Mucosa of stomach (tissue), 1 donor: ENCODE measurements around the gene NPAS2.

Experiments
- H3K27me3 ChIP-seq: one replicate; pipeline ENCODE4 v1.7.0; 2013; ENCODE audit warnings: mild to moderate bottlenecking, low read length; ENCODE audit not compliant: control insufficient read depth, insufficient read depth
- H3K36me3 ChIP-seq: one replicate; pipeline ENCODE4 v1.7.0; 2013; ENCODE audit warnings: low read length; ENCODE audit not compliant: control insufficient read depth, insufficient read depth
- H3K4me1 ChIP-seq: one replicate; pipeline ENCODE4 v1.7.0; 2013; ENCODE audit warnings: mild to moderate bottlenecking, low read length; ENCODE audit not compliant: control insufficient read depth, insufficient read depth
- H3K4me3 ChIP-seq: one replicate; pipeline ENCODE4 v1.7.0; 2013; ENCODE audit warnings: low read length
- H3K9ac ChIP-seq: one replicate; pipeline ENCODE4 v1.7.0; 2013; ENCODE audit warnings: mild to moderate bottlenecking, low read length, moderate library complexity
- H3K9me3 ChIP-seq: one replicate; pipeline ENCODE4 v1.7.0; 2013; ENCODE audit warnings: mild to moderate bottlenecking, low read length, moderate library complexity; ENCODE audit not compliant: control insufficient read depth
- donor health status: Pancreatic carcinoma.

The NPAS2 gene, protein sequence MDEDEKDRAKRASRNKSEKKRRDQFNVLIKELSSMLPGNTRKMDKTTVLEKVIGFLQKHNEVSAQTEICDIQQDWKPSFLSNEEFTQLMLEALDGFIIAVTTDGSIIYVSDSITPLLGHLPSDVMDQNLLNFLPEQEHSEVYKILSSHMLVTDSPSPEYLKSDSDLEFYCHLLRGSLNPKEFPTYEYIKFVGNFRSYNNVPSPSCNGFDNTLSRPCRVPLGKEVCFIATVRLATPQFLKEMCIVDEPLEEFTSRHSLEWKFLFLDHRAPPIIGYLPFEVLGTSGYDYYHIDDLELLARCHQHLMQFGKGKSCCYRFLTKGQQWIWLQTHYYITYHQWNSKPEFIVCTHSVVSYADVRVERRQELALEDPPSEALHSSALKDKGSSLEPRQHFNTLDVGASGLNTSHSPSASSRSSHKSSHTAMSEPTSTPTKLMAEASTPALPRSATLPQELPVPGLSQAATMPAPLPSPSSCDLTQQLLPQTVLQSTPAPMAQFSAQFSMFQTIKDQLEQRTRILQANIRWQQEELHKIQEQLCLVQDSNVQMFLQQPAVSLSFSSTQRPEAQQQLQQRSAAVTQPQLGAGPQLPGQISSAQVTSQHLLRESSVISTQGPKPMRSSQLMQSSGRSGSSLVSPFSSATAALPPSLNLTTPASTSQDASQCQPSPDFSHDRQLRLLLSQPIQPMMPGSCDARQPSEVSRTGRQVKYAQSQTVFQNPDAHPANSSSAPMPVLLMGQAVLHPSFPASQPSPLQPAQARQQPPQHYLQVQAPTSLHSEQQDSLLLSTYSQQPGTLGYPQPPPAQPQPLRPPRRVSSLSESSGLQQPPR

DNA sequence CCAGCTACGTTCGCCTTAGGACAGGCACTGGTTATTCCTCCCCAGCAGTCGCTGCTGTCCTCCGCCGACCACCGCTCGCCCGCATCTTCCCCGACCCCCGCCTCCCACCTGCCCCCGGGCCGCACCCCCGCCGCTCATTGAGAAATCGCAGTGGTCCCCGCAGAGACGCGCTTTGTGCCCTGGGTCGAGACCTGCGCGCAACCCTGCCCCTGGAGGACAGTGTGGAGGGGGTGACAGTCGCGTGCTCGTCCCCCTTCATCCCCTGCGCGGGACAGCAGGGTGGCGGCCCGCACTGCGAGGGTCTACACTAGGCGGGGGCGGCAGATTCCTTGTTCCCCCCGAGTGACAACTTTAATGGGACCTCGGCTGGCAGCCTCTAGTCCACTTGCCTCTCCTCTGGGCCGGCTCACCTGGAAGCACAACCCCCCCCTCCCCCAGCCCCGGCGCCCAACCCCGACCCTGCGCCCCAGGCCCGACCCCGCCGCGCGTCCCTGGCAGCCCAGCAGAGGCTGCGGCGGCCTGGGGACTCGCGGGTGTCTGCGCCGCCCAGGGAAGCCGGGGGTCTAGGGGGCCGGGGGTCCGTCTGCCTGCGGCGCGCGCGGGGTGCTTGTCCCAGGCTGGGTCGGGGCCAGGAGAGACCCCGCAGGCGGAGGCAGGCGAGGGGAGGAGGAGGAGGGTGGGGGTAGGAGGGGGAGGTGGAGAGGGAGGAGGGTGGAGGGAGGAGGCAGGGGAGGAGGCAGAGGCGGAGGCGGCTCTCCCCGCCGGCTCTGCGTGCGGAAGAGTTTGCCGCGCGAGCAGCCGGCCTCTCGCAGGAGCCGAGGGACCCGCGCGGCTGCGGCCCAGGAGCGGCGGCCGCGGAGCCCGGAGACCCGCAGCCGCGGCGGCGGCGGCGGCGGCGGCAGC, at the start of gene NPAS2:
TSS of gene NPAS2 (plus strand) at position 770 of the 903 bp plus-strand sequence. CDS start 84,616 bp downstream, outside the sequence.
- Histone ChIP-seq H3K27me3 (no peaks in the 10 kb centered on the region), H3K36me3 (no peaks in the 10 kb centered on the region), H3K4me1 (peaks cover 46% of the 10 kb centered on the region), H3K4me3 (peak within 1 kb of the TSS; percentile 53), H3K9ac (peak within 1 kb of the TSS; percentile 81), H3K9me3 (no peaks in the 10 kb centered on the region)

DNA sequence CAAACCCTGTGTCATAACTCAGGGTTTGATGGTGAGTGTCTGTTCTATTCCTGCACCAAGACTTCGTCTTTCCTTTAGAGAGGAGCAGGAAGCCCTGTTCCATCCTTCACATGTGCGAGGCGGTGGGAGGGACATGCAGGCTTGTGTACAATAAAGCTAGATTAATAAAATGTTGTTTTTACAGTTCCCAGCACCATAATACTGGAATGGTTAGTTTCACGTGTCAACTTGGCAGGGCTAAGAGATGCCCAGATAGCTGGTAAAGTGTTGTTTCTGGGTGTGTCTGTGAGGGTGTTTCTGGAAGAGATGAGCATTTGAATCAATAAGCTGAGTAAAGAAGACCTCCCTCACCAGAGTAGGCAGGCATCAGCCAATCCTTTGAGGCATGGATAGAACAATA, 48.8 kb upstream of the NPAS2 start:
- Histone ChIP-seq H3K4me3 (no peak overlapping the region), H3K9ac (no peak overlapping the region), H3K4me1 (no peaks in the 10 kb centered on the region), H3K9me3 (no peaks in the 10 kb centered on the region), H3K27me3 (no peaks in the 10 kb centered on the region), H3K36me3 (no peaks in the 10 kb centered on the region)

DNA sequence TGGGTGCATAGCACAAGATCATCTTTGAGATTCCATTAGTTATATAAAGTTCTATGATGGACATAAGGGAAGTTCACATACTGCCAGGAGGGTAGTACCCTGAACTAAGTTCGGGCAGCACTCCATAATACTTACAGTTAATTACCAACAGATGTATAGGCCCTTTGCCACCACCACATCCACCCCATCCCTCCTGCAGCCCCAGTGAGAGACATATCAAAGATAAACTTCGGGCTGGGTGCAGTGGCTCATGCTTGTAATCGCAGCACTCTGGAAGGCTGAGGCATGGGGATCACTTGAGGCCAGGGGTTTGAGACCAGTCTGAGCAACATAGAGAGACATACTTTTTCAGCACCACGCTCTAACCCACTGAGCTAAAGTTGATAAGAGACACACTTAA, 46.4 kb upstream of the NPAS2 start:
- no peak overlapping the region for H3K9ac ChIP-seq
- no peaks in the 10 kb centered on the region for H3K27me3 ChIP-seq
- no peaks in the 10 kb centered on the region for H3K4me1 ChIP-seq
- no peaks in the 10 kb centered on the region for H3K36me3 ChIP-seq
- H3K4me3 ChIP-seq = no peak overlapping the region
- H3K9me3 ChIP-seq = no peaks in the 10 kb centered on the region

DNA sequence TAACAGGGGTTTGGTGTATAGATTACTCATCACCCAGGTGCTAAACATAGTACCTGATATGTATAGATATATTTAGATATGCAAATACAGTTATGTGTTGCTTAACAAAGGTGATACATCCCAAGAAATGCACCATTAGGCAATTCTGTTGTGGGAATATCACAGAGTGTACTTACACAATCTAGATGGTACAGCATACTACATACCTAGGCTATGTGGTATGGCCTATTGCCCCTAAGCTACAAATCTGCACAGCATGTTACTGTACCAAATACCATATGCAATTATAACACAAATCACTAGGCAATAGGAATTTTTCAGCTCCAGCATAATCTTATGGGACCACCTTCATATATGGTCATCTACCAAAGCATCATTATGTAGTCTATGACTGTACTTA, 43.5 kb upstream of the NPAS2 start:
- no peaks in the 10 kb centered on the region for H3K9me3 ChIP-seq
- no peaks in the 10 kb centered on the region for H3K36me3 ChIP-seq
- no peak overlapping the region for H3K9ac ChIP-seq
- no peaks in the 10 kb centered on the region for H3K27me3 ChIP-seq
- H3K4me1 ChIP-seq = peaks cover 14% of the 10 kb centered on the region
- H3K4me3 ChIP-seq = no peak overlapping the region

DNA sequence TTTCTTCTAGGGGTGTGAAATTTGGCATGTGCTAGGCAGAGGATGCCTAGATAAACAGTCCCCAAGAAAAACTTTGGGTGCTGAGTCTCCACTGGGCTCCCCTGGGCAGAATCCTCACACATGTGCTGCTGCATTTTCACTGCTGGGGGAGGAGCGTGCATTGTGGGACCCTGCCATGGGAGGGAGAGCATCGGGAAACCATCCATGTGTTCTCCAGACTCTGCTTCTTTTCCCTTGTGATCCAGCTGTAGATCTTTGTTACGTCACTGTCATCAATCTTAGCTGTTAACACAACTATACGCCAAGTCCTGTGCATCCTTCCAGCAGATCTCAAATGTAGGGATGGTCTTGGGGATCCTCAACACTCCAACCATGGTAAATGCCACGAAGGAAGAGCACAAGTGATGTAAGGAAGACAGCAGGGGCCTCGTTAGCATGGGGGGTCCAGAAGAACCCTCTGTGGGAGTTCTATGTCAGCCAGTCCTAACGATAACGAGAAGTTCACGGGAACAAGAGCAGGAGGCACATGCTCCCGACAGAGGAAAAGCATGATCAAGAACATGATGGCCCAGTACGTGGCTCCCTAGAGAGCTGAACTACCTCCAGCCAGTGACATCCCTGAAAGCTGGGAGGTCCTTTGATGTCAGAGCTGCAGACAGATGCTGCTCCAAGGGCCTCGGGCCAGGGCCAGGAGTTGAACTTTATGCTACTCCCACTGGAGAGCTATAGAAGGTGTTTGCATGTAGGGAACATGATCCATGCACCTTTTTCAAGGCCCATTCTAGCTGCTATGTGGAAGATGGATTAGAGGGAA, 41.1 kb upstream of the NPAS2 start:
- H3K9ac ChIP-seq = no peak overlapping the region
- H3K4me1 ChIP-seq = peaks cover 14% of the 10 kb centered on the region
- H3K36me3 ChIP-seq = no peaks in the 10 kb centered on the region
- no peaks in the 10 kb centered on the region for H3K9me3 ChIP-seq
- no peak overlapping the region for H3K4me3 ChIP-seq
- H3K27me3 ChIP-seq = no peaks in the 10 kb centered on the region

DNA sequence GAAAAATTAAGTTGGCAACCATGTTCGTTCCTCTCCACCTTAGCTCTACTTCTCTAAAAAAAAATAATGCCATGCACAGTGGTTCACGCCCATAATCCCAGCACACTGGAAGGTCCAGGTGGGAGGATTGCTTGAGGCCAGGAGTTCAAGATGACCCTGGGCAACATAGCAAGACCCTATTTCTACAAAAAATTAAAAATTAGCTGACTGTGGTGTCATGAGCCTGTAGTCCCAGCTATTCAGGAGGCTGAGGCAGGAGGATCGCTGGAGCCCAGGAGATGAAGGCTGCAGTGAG, 40.1 kb upstream of the NPAS2 start:
- Histone ChIP-seq H3K9me3 (no peaks in the 10 kb centered on the region), H3K9ac (no peak overlapping the region), H3K36me3 (no peaks in the 10 kb centered on the region), H3K4me3 (no peak overlapping the region), H3K27me3 (no peaks in the 10 kb centered on the region), H3K4me1 (peaks cover 14% of the 10 kb centered on the region)

DNA sequence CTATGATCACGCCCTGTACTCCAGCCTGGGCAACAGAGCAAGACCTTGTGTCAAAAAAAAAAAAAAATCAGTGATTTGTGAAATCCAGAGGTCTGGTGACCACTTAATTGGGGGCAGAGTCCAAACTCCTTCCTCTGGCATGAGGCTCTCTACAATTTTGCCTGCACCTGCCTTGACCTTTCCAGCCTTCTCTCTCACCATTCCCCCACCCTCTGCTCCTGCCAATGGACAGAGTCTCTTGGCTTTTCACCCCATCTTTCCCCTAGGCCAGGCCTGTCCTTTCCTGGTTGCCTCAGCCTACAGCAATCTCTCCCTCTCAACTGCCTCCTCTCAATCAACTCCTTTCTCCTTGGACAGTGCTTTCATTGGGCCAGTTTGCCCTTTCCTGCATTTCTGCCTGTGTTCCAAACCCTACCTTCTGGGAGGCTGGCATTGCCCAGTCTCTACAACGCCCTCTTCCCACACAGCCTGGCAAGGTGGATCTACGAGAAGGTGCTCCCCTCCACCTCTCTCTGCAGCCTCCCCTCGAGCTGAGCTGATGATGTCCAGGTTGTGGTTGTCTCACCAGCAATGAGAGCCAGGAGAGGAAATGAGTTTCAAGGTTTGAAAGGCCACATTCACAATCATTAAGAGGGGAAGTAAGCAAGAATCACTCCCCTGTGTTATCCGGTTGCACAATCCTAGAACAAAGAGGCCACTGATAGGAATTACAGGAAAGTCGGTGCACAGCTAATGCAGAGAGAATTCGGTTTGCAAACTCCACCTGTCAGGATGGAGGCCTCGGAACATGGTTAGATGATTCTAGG, 39.5 kb upstream of the NPAS2 start:
- H3K4me1 ChIP-seq = peaks cover 15% of the 10 kb centered on the region

DNA sequence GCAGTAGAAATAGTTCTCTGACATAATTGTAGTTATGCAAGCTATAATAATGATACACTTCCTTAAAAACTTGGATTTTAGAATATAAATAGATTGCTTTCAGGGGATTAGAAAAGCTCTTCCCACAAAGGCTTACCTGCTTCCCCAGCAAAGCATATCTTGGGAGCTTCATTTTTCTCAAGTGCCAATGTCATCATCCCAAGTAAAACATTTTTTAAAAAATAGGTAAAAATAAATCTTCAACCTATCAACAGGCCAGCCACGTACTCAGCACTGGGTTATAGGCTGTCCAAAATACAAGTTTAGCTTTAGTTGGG, 39.0 kb upstream of the NPAS2 start:
- H3K27me3 ChIP-seq = no peaks in the 10 kb centered on the region
- peaks cover 21% of the 10 kb centered on the region for H3K4me1 ChIP-seq
- H3K9me3 ChIP-seq = no peaks in the 10 kb centered on the region
- H3K4me3 ChIP-seq = no peak overlapping the region
- H3K9ac ChIP-seq = no peak overlapping the region
- no peaks in the 10 kb centered on the region for H3K36me3 ChIP-seq

More for the DNA sequence above, 39.5 kb upstream of the NPAS2 start:
- Histone ChIP-seq H3K9ac (no peak overlapping the region), H3K4me3 (no peak overlapping the region), H3K9me3 (no peaks in the 10 kb centered on the region), H3K36me3 (no peaks in the 10 kb centered on the region), H3K27me3 (no peaks in the 10 kb centered on the region)

DNA sequence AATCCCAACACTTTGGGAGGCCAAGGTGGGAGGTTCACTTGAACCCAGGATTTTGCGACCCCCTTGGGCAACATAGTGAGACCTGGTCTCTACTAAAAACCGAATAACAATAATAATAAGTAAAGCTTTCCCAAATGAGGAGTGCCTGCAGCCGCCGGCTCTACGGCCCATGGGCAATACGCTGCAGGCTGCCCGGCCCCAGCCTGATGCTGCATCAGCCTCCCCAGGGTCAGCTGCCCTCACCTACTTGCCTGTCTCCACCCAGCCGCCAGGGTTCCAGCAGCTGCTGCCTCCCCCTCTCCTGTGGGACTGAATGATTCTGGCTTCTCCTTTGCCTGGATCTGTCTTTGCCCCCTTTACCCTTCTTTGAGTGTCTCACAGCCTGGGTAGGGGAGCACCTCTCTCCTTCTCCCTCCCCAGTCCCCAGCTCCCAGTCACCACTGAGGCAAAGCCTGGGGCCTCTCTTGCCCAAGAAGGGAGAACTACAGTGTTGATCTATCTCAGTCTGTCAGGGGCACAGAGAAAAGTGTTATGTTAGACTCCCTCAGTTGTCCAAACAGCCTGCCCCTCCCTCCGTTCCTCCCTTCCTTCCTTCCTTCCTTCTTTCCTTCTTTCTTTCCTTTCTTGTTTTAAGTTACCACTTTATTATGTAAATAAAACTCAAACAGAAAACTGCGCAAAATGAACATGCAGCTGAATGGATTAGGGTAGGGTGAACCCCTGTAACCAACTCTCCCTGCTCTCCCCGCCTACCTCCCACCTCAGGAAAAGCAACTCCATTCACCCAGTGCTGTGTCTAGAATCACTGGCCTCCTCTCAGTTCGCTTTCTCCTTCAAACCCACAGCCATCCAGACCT, 38.2 kb upstream of the NPAS2 start:
- Histone ChIP-seq H3K9me3 (no peaks in the 10 kb centered on the region), H3K27me3 (no peaks in the 10 kb centered on the region), H3K36me3 (no peaks in the 10 kb centered on the region), H3K9ac (no peak overlapping the region), H3K4me1 (peaks cover 29% of the 10 kb centered on the region), H3K4me3 (no peak overlapping the region)

DNA sequence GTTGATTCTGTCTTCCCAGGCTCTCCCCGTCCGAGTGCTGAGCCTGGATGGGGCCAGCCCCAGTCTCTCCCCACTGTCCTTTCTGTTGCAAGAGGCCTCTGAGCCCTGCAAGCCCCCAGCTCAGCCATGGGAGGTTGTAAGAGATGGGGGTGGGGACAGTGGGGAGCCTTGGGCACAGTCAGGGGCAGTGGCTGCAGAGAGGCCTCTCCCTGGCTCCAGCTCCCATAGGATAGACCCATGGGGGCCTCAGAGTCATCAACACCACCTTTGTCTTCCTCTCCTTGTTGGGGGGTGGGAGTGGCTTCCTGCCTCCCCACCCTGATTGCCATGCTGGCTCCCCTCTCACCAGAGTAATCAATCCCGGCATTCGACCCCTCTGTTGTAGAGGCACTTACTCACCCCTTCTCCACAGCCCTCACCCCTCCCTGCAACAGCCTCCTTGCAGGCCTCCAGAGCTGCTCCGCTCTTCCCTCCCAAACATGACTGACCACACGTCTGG, 37.5 kb upstream of the NPAS2 start:
- Histone ChIP-seq H3K4me1 (peaks cover 29% of the 10 kb centered on the region), H3K27me3 (no peaks in the 10 kb centered on the region), H3K36me3 (no peaks in the 10 kb centered on the region), H3K4me3 (no peak overlapping the region), H3K9me3 (no peaks in the 10 kb centered on the region), H3K9ac (no peak overlapping the region)
